Sigmoid colon (tissue), 3 donors: Measurements from ENCODE around the gene LGALS9C.
"Not testable (repeated sequence)": the region's sequence is repeated elsewhere in the genome, so short reads cannot be mapped to it uniquely, and the experiment has no call there.

Experiments used
- POLR2A ChIP-seq, 2 donors: fragments of 450-650 bp; IDR thresholded peaks; one replicate each; pipeline ENCODE4 v1.6.1; 2016; ENCODE audit warnings: antibody characterized with exemption in 2 of 2, mild to moderate bottlenecking in 2 of 2, moderate library complexity in 2 of 2
- TF ChIP-seq, protein P1 (sequence below), 4 experiments: fragments of 450-650 bp in 3 of 4; fragments of 200-600 bp in 1 of 4; IDR thresholded peaks; one replicate each; pipeline ENCODE4 v1.5.1; 2016 to 2019; ENCODE audit warnings: antibody characterized with exemption in 4 of 4, mild to moderate bottlenecking in 3 of 4, moderate library complexity in 2 of 4

DNA sequence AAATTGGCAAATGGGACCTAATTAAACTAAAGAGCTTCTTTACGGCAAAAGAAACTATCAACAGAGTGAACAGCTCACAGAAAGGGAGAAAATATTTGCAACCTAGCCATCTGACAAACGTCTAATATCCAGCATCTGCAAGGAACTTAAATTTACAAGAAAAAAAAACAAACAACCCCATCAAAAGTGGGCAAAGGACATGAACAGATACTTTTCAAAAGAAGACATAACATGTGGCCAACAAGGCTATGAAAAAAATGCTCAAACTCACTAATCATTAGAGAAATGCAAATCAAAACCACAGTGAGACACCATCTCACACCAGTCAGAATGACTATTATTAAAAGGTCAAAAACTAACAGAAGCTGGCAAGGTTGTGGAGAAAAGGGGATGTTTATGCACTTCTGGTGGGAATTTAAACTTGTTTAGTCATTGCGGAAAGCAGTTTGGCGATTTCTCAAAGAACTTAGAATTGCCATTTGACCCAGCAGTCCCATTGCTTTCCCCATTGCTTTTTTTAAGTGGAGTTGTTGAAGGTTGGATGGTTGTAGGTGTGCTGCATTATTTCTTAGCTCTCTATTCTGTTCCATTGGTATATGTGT, 52.4 kb downstream of the LGALS9C start:
- TF ChIP-seq, protein P1, sequence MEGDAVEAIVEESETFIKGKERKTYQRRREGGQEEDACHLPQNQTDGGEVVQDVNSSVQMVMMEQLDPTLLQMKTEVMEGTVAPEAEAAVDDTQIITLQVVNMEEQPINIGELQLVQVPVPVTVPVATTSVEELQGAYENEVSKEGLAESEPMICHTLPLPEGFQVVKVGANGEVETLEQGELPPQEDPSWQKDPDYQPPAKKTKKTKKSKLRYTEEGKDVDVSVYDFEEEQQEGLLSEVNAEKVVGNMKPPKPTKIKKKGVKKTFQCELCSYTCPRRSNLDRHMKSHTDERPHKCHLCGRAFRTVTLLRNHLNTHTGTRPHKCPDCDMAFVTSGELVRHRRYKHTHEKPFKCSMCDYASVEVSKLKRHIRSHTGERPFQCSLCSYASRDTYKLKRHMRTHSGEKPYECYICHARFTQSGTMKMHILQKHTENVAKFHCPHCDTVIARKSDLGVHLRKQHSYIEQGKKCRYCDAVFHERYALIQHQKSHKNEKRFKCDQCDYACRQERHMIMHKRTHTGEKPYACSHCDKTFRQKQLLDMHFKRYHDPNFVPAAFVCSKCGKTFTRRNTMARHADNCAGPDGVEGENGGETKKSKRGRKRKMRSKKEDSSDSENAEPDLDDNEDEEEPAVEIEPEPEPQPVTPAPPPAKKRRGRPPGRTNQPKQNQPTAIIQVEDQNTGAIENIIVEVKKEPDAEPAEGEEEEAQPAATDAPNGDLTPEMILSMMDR (IDR thresholded peaks at IDR 0.05), result not testable (repeated sequence)
- TF ChIP-seq POLR2A (IDR thresholded peaks at IDR 0.05), result not testable (repeated sequence)
